ENCODE results near the gene GAS2L1. TPM values are rescaled to one million over a fixed set of nuclear protein-coding genes. Genes with fewer than 3 reads are reported as not detected.

The GAS2L1 gene
- total and polyA plus RNA-seq, 2 of the 4 experiments (the other 2 are of a cell fraction): 1.4 to 15.6 TPM

- 89% methylated on average over 12 of the region's 19 CpGs; no CpG with 5 or more reads in 1 of the 2 experiments for WGBS, 2 experiments (ENCODE audit: extremely low coverage in 2 of 2, insufficient read length in 1 of 2)
- Histone ChIP-seq H3K9me3 (ENCODE audit: control insufficient read depth, insufficient read depth, low read length) (no peaks in the 10 kb centered on the region), H3K23ac (ENCODE audit: low read depth, low read length) (no peak overlapping the region), H2AK5ac (ENCODE audit: low read depth, low read length) (no peak overlapping the region), H3K18ac (ENCODE audit: low read depth, low read length) (no peak overlapping the region), H3K9ac (ENCODE audit: low read depth, low read length) (no peak overlapping the region), H2BK5ac (ENCODE audit: low read depth, low read length, poor library complexity, severe bottlenecking) (no peak overlapping the region), H2BK120ac (ENCODE audit: low read depth, low read length) (no peak overlapping the region), H3K4me3 (ENCODE audit: insufficient read depth, low read depth, low read length) (no peak overlapping the region), H4K5ac (ENCODE audit: low read depth, low read length) (no peak overlapping the region), H3K36me3 (ENCODE audit: control insufficient read depth, insufficient read depth, low read length) (peaks cover 63% of the 10 kb centered on the region), H2AFZ (replicated peaks; ENCODE audit: low read length, poor library complexity) (no peak overlapping the region), H3K27me3 (ENCODE audit: control insufficient read depth, insufficient read depth, low read length) (no peaks in the 10 kb centered on the region), H4K8ac (ENCODE audit: low read depth in 2 of 2, low read length in 2 of 2) (no peak overlapping the region), H3K79me1 (ENCODE audit: low read depth in 1 of 2, low read length in 2 of 2) (peaks cover 22 to 32% of the 10 kb centered on the region in 2 experiments), H3K56ac (ENCODE audit: extremely low read depth, insufficient read depth, low read length) (no peak overlapping the region), H3K27ac (ENCODE audit: insufficient read depth, low read length) (no peak overlapping the region), H2BK15ac (ENCODE audit: low read depth, low read length) (no peak overlapping the region), H3K4ac (ENCODE audit: low read depth, low read length) (no peak overlapping the region), H2BK20ac (ENCODE audit: low read depth, low read length) (no peak overlapping the region), H3K4me1 (ENCODE audit: control insufficient read depth, insufficient read depth, low read length) (no peaks in the 10 kb centered on the region; the same call in 1 of the 2 replicates), H4K91ac (ENCODE audit: insufficient read depth, low read depth, low read length) (no peak overlapping the region), H3K9me1 (ENCODE audit: insufficient read depth, low read length) (peaks cover 10% of the 10 kb centered on the region), H4K20me1 (ENCODE audit: insufficient read depth, low read length) (peaks cover 43% of the 10 kb centered on the region), H3K14ac (replicated peaks; ENCODE audit: low read depth, low read length) (no peak overlapping the region), H3K4me2 (ENCODE audit: low read depth, low read length) (no peak overlapping the region), H2AK9ac (replicated peaks; ENCODE audit: low read depth, low read length, poor library complexity) (peak overlapping the region; percentile 26)
- ChIA-PET POLR2A (ENCODE audit: unreplicated experiment) (no interaction called here), CTCF (no interaction called here)
- in situ Hi-C loops (cut with MboI; ENCODE audit: low sequenced_read_pairs): no loop called here
- ATAC-seq (ENCODE audit: low read depth) (no peak), DNase-seq (no peak)
- intact Hi-C loops (cut with micrococcal nuclease): no loop called here
- no peak for TF ChIP-seq CHD1 (IDR thresholded peaks at IDR 0.05; ENCODE audit: low read depth, low read length)
- TF ChIP-seq, protein P1, sequence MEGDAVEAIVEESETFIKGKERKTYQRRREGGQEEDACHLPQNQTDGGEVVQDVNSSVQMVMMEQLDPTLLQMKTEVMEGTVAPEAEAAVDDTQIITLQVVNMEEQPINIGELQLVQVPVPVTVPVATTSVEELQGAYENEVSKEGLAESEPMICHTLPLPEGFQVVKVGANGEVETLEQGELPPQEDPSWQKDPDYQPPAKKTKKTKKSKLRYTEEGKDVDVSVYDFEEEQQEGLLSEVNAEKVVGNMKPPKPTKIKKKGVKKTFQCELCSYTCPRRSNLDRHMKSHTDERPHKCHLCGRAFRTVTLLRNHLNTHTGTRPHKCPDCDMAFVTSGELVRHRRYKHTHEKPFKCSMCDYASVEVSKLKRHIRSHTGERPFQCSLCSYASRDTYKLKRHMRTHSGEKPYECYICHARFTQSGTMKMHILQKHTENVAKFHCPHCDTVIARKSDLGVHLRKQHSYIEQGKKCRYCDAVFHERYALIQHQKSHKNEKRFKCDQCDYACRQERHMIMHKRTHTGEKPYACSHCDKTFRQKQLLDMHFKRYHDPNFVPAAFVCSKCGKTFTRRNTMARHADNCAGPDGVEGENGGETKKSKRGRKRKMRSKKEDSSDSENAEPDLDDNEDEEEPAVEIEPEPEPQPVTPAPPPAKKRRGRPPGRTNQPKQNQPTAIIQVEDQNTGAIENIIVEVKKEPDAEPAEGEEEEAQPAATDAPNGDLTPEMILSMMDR (conservative IDR thresholded peaks at IDR 0.05; ENCODE audit: low read depth, low read length): no peak
- no peak for TF ChIP-seq POLR2A (IDR thresholded peaks at IDR 0.05; ENCODE audit: low read depth, low read length)
- no peak for TF ChIP-seq SMC3 (IDR thresholded peaks at IDR 0.05; ENCODE audit: low read depth, low read length)
- TF ChIP-seq MAFK (IDR thresholded peaks at IDR 0.05; ENCODE audit: low read depth, low read length): no peak
- TF ChIP-seq, protein P2, sequence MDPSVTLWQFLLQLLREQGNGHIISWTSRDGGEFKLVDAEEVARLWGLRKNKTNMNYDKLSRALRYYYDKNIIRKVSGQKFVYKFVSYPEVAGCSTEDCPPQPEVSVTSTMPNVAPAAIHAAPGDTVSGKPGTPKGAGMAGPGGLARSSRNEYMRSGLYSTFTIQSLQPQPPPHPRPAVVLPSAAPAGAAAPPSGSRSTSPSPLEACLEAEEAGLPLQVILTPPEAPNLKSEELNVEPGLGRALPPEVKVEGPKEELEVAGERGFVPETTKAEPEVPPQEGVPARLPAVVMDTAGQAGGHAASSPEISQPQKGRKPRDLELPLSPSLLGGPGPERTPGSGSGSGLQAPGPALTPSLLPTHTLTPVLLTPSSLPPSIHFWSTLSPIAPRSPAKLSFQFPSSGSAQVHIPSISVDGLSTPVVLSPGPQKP (IDR thresholded peaks at IDR 0.05; ENCODE audit: borderline replicate concordance, low read depth, low read length): no peak
- TF ChIP-seq BHLHE40 (IDR thresholded peaks at IDR 0.05; ENCODE audit: low read depth, low read length): no peak
- TF ChIP-seq MXI1 (IDR thresholded peaks at IDR 0.05; ENCODE audit: borderline replicate concordance, low read depth, low read length): no peak
- TF ChIP-seq FOS (IDR thresholded peaks at IDR 0.05; ENCODE audit: low read depth, low read length): no peak
- TF ChIP-seq, protein P3, sequence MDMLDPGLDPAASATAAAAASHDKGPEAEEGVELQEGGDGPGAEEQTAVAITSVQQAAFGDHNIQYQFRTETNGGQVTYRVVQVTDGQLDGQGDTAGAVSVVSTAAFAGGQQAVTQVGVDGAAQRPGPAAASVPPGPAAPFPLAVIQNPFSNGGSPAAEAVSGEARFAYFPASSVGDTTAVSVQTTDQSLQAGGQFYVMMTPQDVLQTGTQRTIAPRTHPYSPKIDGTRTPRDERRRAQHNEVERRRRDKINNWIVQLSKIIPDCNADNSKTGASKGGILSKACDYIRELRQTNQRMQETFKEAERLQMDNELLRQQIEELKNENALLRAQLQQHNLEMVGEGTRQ (IDR thresholded peaks at IDR 0.05; ENCODE audit: low read depth, low read length): no peak
- dilution Hi-C loops (cut with HindIII; ENCODE audit: low sequenced_read_pairs, unreplicated experiment): no loop called here
- BruUV-seq (replicated peaks): no TSS peak
Observed at GRCh38 chr22:29299136-29299900, 7.1 kb upstream of the GAS2L1 start.

Measured in IMR-90 (cell line).